ENCODE data around the gene ZG16.

ZG16 gene

DNA sequence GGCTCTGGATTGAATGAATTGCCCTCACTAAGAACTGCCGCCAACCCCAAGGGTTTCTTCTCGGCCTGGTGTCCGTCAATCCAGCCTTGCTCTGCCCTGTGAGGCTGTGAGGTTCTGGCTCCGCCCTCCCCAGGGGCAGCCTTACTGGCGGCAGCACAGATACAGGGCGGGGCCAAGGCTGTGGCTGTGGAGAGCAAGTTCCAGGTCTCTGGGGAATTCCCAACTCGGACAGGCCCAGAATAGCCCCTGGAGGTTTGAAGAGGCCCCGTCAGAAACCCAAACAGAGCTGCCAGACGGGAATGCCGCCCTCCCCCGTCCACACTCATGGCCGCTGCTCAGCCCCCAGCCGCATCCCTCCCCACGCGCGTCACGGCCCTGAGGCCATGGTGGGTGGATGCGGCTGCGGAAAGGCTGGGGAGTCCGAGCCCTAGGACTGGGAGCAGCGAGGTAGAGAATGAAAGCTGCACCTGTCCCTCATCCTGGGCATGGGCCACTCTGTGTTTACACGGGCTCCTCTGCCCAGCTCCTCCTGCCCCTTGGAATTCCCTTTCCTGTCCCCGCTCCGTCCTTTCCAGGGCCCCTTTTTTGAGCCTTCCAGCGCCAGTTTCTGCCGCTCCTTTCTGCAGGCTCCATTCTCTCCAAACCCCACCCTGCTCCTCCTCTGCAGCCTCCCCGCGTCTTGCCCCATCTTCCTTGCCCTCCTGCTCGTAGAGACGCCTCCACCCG, 33.3 kb downstream of the ZG16 start:
- DNase-seq: peak in 1 of 2 donors; percentile 52

GRCh38 chr16:29811896-29812665, 34.0 kb downstream of the ZG16 start, which contains the start of gene PRRT2:
Gene PRRT2, plus strand, starts transcription at chr16:29812193. Its CDS starts 862 bp downstream, at chr16:29813055.
- no peak for DNase-seq

GRCh38 chr16:29812754-29813643, 34.9 kb downstream of the ZG16 start:
- no peak for DNase-seq

GRCh38 chr16:29813644-29814562, 35.8 kb downstream of the ZG16 start:
- DNase-seq: no peak

DNA sequence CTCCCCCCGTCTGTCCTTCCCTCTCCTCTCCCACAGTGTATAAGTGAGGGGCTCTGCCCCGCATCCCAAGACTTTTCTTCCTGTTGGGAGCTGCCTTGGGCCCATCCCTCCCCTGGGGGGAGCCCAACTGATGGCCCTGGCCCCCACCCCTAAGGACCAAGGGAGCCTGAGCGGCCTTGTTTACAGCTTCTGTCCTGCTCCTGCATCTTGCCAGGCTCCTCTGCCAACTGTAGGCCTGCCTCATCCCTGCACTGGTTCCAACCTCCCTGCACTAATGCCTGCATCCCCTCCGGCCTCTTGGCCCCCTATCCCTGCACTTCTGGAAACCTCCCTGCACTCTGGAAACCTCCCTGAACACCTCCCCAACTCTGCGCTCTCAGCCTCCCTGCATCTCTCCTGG, 36.5 kb downstream of the ZG16 start:
- no peak for DNase-seq

- no peak for DNase-seq
These were observed 37.1 kb downstream of the ZG16 start for GRCh38 chr16:29815032-29815721.

- peak; percentile 97 to 99 for DNase-seq
These were observed 38.0 kb downstream of the ZG16 start, which contains the start of gene PAGR1 for GRCh38 chr16:29815793-29816693. Gene PAGR1, plus strand, starts transcription at chr16:29816152. Its CDS starts 374 bp downstream, at chr16:29816526.

DNA sequence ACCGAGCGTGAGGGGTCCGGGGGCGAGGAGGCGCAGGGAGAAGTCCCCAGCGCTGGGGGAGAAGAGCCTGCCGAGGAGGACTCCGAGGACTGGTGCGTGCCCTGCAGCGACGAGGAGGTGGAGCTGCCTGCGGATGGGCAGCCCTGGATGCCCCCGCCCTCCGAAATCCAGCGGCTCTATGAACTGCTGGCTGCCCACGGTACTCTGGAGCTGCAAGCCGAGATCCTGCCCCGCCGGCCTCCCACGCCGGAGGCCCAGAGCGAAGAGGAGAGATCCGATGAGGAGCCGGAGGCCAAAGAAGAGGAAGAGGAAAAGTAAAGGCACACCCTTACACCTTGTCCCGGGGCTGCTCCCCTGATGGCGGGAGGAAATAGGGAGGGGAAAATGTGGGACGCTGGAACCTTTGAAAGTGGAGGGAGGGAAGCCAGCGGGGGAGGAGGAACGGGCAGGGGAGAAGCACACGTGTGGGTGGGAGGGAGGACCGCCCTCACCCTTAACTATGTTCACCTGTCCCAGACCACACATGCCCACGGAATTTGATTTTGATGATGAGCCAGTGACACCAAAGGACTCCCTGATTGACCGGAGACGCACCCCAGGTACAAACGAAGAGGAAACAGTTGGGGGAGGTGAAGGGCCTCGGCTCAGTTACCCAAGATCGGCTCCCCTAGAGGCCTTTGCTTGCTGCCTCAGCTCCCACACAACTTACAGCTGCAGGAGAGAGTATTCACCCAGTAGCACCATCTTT, 38.8 kb downstream of the ZG16 start:
- no peak for DNase-seq

DNA sequence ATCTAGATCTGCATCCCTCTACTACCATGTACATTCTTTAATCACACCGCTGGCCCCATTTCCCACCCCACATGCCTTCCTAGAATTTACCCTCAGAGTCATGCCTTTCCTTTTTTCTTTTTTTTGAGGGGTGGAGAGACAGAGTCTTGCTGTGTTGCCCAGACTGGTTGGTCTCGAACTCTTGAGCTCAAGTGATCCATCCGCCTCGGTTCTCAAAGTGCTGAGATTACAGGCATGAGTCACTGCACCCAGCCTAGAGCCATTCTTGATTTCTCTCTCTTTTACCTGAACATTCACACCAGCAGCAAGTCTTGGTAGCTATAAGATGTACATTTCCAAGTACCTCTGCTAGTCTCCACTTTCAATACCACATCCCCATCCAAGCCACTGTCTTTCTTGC, 40.0 kb downstream of the ZG16 start:
- DNase-seq: no peak

DNA sequence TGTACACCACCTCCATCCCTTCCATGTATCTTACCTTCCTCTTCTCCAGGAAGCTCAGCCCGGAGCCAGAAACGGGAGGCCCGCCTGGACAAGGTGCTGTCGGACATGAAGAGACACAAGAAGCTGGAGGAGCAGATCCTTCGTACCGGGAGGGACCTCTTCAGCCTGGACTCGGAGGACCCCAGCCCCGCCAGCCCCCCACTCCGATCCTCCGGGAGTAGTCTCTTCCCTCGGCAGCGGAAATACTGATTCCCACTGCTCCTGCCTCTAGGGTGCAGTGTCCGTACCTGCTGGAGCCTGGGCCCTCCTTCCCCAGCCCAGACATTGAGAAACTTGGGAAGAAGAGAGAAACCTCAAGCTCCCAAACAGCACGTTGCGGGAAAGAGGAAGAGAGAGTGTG, 41.5 kb downstream of the ZG16 start:
- no peak for DNase-seq

- peak in 1 of 2 donors; percentile 42 for DNase-seq
These were observed 42.2 kb downstream of the ZG16 start, which contains the start of gene MVP for GRCh38 chr16:29820271-29820701. Gene MVP, plus strand, starts transcription at chr16:29820462. Its CDS starts 10,088 bp downstream, at chr16:29830550.

DNA sequence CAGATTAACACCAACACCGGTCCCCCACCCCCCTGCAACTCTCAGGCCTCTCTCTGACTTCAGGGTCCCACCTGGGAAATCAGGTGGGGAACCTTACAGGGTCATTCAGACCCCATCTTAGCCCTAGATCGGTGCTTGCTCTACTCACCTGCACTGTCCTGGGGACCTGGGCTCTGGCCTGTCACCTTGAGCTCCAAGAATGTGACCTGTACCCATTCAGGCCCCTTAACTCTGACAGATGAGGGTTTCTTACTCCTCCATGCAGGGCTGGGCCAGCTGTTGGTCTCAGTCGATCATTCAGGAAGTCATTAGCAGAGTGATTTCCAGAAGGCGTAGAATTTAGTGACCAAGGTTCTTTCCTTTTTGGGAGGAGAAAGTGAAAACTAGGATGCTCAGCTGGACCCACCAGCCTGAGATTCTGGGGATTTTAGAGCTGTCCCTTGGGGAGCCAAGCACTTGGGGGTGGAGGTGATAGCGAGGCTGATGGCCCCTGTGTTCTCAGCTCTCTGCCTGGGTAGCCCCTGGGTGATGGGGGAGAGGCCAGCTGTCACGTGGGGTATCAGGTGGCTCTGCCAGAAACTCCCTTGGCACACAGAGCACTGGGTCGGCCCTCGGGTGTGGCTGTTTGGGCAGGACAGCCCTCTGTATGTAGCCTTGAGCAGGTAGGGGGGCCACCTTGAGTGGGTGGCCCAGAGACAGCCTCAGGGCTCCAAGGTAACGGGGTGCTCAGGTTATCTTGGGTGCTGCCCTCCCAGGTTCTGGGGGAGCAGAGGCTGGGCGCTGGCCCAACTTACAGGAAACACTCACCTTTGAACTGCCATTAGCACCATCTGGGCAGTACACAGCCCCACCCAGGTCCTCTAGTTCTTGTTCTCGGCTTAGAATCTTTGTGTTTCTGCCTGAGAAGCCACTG, 42.9 kb downstream of the ZG16 start:
- DNase-seq: no peak

- DNase-seq: no peak
These were observed 43.6 kb downstream of the ZG16 start for GRCh38 chr16:29821643-29822115.

GRCh38 chr16:29824589-29825144, 46.6 kb downstream of the ZG16 start:
- no peak for DNase-seq

GRCh38 chr16:29825145-29826044, 47.3 kb downstream of the ZG16 start:
- no peak for DNase-seq

DNA sequence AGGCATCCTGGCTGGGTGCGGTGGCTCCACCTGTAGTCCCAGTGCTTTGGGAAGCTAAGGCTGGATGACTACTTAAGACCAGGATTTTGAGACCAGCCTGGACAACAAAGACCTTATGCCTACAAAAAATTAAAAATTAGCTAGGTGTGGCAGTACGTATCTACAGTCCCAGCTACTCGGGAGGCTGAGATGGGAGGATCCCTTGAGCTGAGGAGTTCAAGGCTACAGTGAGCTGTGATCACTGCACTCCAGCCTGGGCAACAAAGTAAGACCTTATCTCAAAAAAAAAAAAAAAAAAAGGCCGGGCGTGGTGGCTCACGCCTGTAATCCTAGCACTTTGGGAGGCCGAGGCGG, 48.3 kb downstream of the ZG16 start:
- DNase-seq: no peak

DNA sequence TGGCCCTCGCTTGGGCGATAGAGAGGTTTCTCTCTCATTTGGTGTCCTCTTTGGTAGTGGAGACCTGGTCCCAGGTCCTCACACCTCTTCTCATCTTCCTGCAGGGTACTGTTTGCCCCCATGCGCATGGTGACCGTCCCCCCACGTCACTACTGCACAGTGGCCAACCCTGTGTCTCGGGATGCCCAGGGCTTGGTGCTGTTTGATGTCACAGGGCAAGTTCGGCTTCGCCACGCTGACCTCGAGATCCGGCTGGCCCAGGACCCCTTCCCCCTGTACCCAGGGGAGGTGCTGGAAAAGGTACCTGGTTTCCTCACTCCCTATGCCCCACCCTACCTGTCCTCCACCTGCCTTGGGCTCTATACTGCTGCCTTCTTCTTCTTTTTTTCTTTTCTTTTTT, 52.7 kb downstream of the ZG16 start:
- no peak for DNase-seq
